Psoas muscle (tissue), 8 donors: ENCODE results near the gene ADRA2A. TPM values are rescaled to one million over a fixed set of nuclear protein-coding genes. Genes with fewer than 3 reads are reported as not detected.

Source experiments
- ATAC-seq, 4 donors: fragments of 200-7000 bp; cut with Tn5 transposase; one replicate each; pipeline ENCODE4 v1.9.1; 2020; ENCODE audit warnings: moderate library complexity in 3 of 4, mild to moderate bottlenecking in 2 of 4
- DNase-seq, 2 donors: peaks; one replicate each; pipeline ENCODE4 v3.0.0-alpha.2; 2020
- H3K27ac ChIP-seq: fragments of 200-600 bp; one replicate; pipeline ENCODE4 v1.8.0; 2022
- H3K27me3 ChIP-seq, 3 donors: fragments of 200-600 bp in 1 of 3; one replicate each; pipeline versions ENCODE4 v1.6.1 to v1.8.0; 2013 to 2022; ENCODE audit warnings: low read length in 2 of 3, mild to moderate bottlenecking in 2 of 3, moderate library complexity in 1 of 3; ENCODE audit not compliant: insufficient read depth in 3 of 3
- H3K36me3 ChIP-seq, 2 donors: fragments of 200-600 bp in 1 of 2; one replicate each; pipeline versions ENCODE4 v1.6.1 to v1.8.0; 2013 to 2022; ENCODE audit warnings: low read depth in 1 of 2, mild to moderate bottlenecking in 1 of 2, moderate library complexity in 1 of 2; ENCODE audit not compliant: insufficient read depth in 1 of 2
- H3K4me1 ChIP-seq: fragments of 200-600 bp; one replicate; pipeline ENCODE4 v1.8.0; 2022
- H3K4me3 ChIP-seq: fragments of 200-600 bp; one replicate; pipeline ENCODE4 v1.8.0; 2022; ENCODE audit warnings: mild to moderate bottlenecking
- H3K9me3 ChIP-seq: fragments of 200-600 bp; one replicate; pipeline ENCODE4 v1.8.0; 2022
- WGBS, 3 donors: extraction: QIAGEN DNeasy Blood & Tissue Kit; methylation state at CpG; one replicate each; pipeline versions ENCODE4 v1.1.6 to v1.1.7; 2013; 5-methylcytosine and 5-hydroxymethylcytosine counted together
- intact Hi-C, 2 donors: fragments of 100-400 bp; cut with DNase I; formaldehyde crosslinking; loops; one replicate each; pipeline versions ENCODE4 v1.11.0 to v1.14.2; 2022
- polyA plus RNA-seq, 3 donors: library from polyadenylated mRNA; stranded (reverse); fragments of 200-250 nt; gene quantifications; one replicate each; pipeline ENCODE4 v1.2.3, GENCODE V29; 2013
- total RNA-seq, 4 donors: library from RNA; stranded (reverse); fragmentation: NEBNext Ultra II Directional in 2 of 4; extraction: Animal tissue kit (Norgen Biotek cat#: 25700) in 2 of 4; gene quantifications; one replicate each; pipeline versions ENCODE4 v1.2.1 to v1.2.4, GENCODE V29; 2021 to 2023
- TF ChIP-seq, protein P1 (sequence below): fragments of 200-600 bp; IDR thresholded peaks from one replicate; pipeline ENCODE4 v1.8.0; 2022; ENCODE audit warnings: antibody characterized with exemption
- donor health status: healthy with polysubstance abuse.
- donor health status: DM: no; HTN: no; CAD: no; lungs with moderate emphysema.
- donor health status: Bipolar disorder and iron deficiency.
- donor health status: healthy.
- donor health status: DM: yes; HTN: yes; CAD: no.
- donor health status: DM: no; HTN: no; CAD: no.
- donor health status: DM: no; HTN: no; CAD: no.
- donor health status: DM: yes; HTN: yes; CAD: no.

Gene ADRA2A
- total and polyA plus RNA-seq, 7 donors = 0.12 to 17.2 (median 0.45) TPM

DNA sequence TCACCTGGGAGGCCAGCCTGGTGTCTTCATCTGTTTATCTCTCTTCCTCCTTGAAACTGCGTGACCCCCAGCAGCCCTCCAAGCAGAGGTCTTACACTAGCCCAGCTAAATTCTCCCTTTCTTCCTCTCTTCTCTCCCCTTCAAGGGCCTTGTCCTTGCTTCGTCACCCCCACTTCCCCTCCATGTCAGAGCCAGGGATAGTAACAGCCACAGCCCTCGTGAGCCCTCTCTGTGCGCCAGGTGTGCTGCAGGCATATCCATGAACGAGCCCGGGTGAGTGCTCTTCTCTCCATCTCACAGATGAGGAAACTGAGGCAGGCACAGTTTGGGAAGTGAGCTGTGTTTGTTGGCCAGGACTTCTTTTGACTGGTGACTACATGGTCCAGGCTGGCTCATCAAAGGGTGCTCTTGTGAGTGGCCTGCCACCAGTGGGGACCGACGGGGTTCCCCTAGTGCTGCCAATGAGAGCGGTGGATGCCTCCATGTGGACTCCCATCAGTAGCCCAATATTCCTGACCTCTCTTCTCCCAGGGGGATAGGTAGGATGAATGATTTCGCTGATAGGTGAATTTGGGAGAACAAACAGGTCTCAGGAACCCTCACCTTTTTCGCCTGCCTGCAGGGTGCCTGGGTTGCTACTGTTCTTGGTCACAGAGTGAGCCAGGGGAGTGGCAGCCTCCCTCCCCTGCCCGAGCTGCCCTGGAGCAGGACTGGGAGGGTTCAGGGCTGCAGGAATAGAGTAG, 38.1 kb downstream of the ADRA2A start:
- WGBS, 3 donors = 91 to 94% (median 91%) methylated on average over 12 of the region's 12 CpGs
- intact Hi-C loops = no loop called here

DNA sequence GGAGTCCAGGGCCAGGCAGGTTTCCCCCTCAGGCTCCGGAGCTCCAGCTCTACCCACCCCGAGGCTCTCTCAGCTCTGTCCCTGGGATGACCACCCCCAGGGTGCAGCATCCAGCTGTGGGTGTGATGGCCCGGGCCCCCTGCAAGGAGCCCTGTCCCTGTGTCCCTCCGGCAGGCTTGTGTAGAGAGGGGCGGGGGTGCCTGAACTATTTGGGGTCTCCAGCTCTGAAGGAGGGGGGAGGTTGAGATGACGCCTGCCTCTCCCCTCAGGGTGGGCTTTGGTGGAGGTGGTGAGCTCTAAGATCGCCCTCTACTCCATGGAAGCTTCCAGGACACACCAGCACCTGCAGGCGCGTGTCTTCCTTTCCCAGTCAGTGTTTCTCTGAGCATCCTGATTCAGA, 39.4 kb downstream of the ADRA2A start:
- intact Hi-C loops = no loop called here
- Histone ChIP-seq H3K27me3 (no peaks in the 10 kb centered on the region), H3K27ac (no peak overlapping the region), H3K36me3 (no peaks in the 10 kb centered on the region), H3K4me1 (no peaks in the 10 kb centered on the region), H3K4me3 (no peak overlapping the region), H3K9me3 (no peaks in the 10 kb centered on the region)
- DNase-seq (no peak), ATAC-seq (no peak)
- WGBS, 3 donors = 91 to 93% (median 91%) methylated on average over 9 of the region's 9 CpGs
- TF ChIP-seq, protein P1, sequence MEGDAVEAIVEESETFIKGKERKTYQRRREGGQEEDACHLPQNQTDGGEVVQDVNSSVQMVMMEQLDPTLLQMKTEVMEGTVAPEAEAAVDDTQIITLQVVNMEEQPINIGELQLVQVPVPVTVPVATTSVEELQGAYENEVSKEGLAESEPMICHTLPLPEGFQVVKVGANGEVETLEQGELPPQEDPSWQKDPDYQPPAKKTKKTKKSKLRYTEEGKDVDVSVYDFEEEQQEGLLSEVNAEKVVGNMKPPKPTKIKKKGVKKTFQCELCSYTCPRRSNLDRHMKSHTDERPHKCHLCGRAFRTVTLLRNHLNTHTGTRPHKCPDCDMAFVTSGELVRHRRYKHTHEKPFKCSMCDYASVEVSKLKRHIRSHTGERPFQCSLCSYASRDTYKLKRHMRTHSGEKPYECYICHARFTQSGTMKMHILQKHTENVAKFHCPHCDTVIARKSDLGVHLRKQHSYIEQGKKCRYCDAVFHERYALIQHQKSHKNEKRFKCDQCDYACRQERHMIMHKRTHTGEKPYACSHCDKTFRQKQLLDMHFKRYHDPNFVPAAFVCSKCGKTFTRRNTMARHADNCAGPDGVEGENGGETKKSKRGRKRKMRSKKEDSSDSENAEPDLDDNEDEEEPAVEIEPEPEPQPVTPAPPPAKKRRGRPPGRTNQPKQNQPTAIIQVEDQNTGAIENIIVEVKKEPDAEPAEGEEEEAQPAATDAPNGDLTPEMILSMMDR = no peak

More for the DNA sequence above, 38.1 kb downstream of the ADRA2A start:
- H3K4me3 ChIP-seq = no peak overlapping the region
- H3K36me3 ChIP-seq = no peaks in the 10 kb centered on the region
- H3K4me1 ChIP-seq = no peaks in the 10 kb centered on the region
- TF ChIP-seq, protein P1 = no peak
- DNase-seq = no peak
- no peaks in the 10 kb centered on the region for H3K27me3 ChIP-seq
- H3K27ac ChIP-seq = no peak overlapping the region
- H3K9me3 ChIP-seq = no peaks in the 10 kb centered on the region
- no peak for ATAC-seq

DNA sequence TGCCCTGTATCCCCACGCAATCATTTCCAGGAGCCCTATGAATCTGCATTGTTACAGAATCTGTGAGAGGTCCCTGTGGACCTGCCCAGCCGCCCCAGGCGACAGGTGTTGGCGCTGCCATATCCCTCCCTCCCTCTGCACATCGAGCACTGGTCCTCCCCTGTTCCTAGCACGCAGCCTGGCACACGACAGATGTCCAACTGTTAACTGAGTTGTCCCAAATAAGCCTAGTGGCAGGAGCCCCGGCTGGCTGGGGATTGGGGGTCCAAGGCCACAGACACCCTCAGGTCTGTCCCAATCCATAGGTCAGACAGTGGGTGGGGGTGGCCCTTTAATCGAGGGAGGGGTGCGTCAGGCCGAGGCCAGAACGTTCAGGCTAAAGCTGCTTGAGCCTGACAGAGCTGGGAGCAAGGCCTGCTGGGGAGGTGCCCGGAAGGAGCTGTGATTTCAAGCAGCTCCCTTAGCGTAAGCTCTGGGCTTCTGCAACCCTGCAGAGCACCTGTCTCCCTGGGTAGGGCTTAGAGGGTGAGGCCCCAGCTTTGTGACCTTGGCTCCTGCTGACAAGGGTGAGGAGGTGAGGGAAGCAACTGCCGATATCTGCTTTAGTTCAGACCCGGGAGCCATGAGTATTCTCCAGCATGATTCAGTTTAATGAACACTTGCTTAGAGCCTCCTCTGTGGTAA, 40.1 kb downstream of the ADRA2A start:
- TF ChIP-seq, protein P1 = no peak

DNA sequence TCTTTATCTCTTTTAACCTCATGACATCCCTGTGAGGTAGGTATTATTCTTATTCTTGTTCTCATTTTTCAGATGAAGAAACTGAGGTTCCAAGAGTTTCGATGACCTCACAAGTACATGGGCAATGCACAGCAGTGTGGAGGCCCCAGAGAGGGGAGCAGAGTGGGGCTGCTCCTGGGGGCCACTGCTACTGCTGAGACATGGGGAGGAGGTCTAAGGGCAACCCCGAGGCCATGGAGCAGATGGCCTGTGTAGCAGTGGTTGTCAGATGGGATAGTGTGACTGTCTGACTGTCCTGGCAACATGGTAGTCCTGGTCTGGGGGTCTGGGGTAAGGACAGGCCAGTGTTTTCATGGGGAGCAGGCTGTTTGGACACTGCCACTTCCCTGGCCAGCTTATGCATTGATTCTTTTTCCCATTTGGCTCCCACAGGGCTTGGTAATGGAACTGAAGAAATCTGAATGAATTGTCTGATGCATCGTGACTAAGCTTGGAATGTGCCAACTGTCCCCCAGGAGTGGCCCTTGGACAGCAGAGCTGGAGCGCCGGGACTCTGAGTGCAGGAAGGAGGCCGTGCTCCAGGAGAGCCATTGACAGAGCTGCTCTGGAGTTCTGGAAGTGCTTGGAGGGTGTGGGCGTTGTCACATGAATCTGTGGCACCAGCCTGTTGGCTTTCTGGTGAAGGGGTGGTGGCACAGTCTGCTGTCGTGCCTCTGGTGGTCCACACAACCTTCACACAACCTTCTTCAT, 40.9 kb downstream of the ADRA2A start:
- 71 to 73% (median 73%) methylated on average over 8 of the region's 8 CpGs for WGBS, 3 donors
- ATAC-seq = no peak
- intact Hi-C loops = no loop called here
- Histone ChIP-seq H3K4me1 (no peaks in the 10 kb centered on the region), H3K27me3 (no peaks in the 10 kb centered on the region), H3K9me3 (no peaks in the 10 kb centered on the region), H3K4me3 (no peak overlapping the region), H3K27ac (no peak overlapping the region), H3K36me3 (no peaks in the 10 kb centered on the region)
- TF ChIP-seq, protein P1 = no peak
- no peak for DNase-seq

More for the DNA sequence above, 40.1 kb downstream of the ADRA2A start:
- intact Hi-C loops = no loop called here
- Histone ChIP-seq H3K4me1 (no peaks in the 10 kb centered on the region), H3K4me3 (no peak overlapping the region), H3K27me3 (no peaks in the 10 kb centered on the region), H3K36me3 (no peaks in the 10 kb centered on the region), H3K9me3 (no peaks in the 10 kb centered on the region), H3K27ac (no peak overlapping the region)
- WGBS, 3 donors = 48 to 69% (median 57%) methylated on average over 16 of the region's 16 CpGs
- no peak for DNase-seq
- no peak for ATAC-seq
